Measurements from ENCODE around the gene ZFP1.

Gene ZFP1

DNA sequence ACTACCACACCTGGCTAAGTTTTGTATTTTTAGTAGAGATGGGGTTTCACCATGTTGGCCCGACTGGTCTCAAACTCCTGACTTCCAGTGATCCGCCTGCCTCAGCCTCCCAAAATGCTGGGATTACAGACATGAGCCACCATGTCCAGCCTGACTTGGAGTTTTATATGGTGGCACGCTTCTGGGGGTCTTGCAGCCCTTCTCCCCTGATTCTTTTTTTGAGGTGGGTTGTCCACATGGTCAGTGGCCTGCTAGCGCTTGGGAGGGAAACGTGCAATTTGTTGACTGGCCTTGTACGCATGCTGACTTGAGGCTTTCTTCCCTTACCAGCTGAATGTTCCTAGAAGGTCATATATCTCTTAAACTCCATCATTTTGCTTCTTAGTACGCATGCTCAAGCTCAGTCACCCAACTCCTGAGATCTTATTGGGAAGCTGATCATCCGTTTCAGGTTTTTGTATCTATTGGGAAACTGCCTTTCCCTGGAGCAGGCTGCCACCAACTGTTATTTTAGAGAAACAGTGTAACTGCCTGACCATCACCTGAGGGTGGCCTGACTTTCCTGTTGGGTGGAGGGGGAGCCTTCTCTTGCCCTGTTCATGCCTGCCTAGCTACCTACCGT lies 18.1 kb upstream of the ZFP1 start:
- TF ChIP-seq, protein P1, sequence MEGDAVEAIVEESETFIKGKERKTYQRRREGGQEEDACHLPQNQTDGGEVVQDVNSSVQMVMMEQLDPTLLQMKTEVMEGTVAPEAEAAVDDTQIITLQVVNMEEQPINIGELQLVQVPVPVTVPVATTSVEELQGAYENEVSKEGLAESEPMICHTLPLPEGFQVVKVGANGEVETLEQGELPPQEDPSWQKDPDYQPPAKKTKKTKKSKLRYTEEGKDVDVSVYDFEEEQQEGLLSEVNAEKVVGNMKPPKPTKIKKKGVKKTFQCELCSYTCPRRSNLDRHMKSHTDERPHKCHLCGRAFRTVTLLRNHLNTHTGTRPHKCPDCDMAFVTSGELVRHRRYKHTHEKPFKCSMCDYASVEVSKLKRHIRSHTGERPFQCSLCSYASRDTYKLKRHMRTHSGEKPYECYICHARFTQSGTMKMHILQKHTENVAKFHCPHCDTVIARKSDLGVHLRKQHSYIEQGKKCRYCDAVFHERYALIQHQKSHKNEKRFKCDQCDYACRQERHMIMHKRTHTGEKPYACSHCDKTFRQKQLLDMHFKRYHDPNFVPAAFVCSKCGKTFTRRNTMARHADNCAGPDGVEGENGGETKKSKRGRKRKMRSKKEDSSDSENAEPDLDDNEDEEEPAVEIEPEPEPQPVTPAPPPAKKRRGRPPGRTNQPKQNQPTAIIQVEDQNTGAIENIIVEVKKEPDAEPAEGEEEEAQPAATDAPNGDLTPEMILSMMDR (IDR thresholded peaks at IDR 0.05; ENCODE audit: low read depth, low read length, missing control alignments): no peak
- no peak for DNase-seq (ENCODE audit: low read depth)
- no peak overlapping the region for H3K4me3 ChIP-seq (ENCODE audit: low read depth, low read length)
- in situ Hi-C loops (cut with HindIII; ENCODE audit: low sequenced_read_pairs): no loop called here

DNA sequence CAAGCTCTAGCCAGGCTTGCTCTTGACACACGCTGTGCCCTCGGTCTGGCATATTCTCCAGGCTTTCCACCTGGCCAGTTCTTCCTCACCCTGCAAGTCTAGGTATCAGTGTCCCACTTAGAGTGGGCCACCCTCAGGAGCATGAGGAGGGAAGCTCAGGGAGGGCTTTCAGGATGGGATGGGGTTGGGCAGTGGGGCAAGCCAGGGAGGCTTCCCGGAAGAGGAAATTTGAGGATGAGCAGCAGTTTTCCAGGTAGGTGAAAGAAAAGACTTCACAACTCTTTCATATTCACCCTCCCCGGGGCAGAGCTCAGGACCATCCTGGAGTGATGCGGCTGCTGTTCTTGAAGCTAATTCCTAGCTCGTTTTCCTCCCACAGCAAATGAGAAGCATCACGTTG lies 17.2 kb upstream of the ZFP1 start:
- no peak for DNase-seq (ENCODE audit: low read depth)
- in situ Hi-C loops (cut with HindIII; ENCODE audit: low sequenced_read_pairs): no loop called here
- TF ChIP-seq, protein P1 (IDR thresholded peaks at IDR 0.05; ENCODE audit: low read depth, low read length, missing control alignments): no peak
- H3K4me3 ChIP-seq (ENCODE audit: low read depth, low read length): no peak overlapping the region

DNA sequence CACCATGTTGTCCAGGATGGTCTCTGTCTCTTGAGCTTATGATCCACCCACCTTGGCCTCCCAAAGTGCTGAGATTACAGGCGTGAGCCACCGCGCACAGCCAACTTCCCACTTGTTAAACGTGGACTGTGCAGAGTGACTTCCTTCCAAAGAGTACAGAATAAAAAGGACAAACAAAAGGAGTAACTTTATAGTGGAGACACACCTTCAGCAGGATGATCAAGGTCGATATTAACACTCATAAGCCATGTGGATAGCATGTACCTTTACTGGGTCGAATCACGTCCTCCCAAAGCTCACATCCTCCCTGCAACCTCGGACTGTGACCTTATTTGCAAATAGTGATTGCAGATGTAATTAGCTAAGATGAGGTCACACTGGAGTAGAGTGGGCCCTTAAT lies 10.1 kb upstream of the ZFP1 start:
- no peak overlapping the region for H3K4me3 ChIP-seq (ENCODE audit: low read depth, low read length)
- DNase-seq (ENCODE audit: low read depth): no peak
- in situ Hi-C loops (cut with HindIII; ENCODE audit: low sequenced_read_pairs): no loop called here
- TF ChIP-seq, protein P1 (IDR thresholded peaks at IDR 0.05; ENCODE audit: low read depth, low read length, missing control alignments): no peak

DNA sequence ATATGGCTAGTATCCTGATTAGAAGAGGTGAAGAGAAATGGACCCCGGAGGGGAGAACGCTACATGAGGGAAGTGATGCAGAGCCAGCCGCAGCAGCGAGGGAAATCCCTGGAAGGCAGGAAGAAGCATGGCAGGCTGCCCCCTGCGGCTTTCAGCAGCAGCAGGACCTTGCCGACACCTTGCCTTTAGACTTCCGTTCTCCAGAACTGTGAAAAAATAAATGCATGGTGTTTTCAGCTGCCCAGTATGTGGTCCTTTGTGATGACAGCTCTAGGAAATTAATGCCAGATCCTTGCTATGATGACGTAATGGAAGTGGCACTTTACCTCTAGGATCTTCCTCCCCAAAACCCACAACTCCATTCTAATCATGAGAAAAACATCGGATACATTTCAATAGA lies 9.7 kb upstream of the ZFP1 start:
- H3K4me3 ChIP-seq (ENCODE audit: low read depth, low read length): no peak overlapping the region
- in situ Hi-C loops (cut with HindIII; ENCODE audit: low sequenced_read_pairs): no loop called here
- TF ChIP-seq, protein P1 (IDR thresholded peaks at IDR 0.05; ENCODE audit: low read depth, low read length, missing control alignments): no peak
- peak; percentile 2 for DNase-seq (ENCODE audit: low read depth)

DNA sequence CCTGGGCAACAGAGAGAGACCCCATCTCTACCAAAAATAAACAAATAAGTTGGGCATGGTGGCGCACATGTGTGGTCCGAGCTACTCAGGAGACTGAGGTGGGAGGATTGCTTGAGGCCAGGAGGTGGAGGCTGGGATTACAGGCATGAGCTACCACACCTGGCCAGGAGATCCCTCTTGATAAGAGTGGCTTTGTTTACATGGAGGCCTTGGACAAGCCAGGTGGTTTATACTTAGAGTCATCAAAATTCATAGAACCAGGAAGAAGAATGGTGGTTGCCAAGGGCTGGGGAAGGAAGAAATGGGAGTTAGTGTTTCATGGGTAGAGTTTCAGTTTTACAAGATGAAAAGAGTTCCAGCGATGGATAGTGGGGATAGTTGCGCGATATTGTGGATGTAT lies 8.8 kb upstream of the ZFP1 start:
- H3K4me3 ChIP-seq (ENCODE audit: low read depth, low read length): no peak overlapping the region
- in situ Hi-C loops (cut with HindIII; ENCODE audit: low sequenced_read_pairs): no loop called here
- TF ChIP-seq, protein P1 (IDR thresholded peaks at IDR 0.05; ENCODE audit: low read depth, low read length, missing control alignments): no peak
- no peak for DNase-seq (ENCODE audit: low read depth)

DNA sequence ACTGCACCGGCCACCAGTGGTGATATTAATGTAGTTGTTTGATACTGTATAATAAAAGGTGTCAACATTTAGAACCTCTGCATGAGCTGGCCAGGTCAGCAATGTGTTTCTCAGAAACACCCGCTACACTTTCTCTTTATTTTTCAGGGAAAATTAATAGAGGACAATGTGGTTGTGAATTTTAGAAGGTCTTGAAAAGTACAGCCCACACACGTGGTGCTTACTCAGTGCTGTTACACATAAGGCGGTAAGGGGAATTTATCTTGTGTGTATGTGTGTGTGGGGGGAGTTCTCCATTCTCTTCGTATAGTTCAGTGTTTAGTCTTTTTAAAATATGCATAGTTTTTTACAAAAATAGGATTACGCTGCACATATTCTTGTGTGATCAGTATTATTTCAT lies 4.4 kb upstream of the ZFP1 start:
- in situ Hi-C loops (cut with HindIII; ENCODE audit: low sequenced_read_pairs): no loop called here
- TF ChIP-seq, protein P1 (IDR thresholded peaks at IDR 0.05; ENCODE audit: low read depth, low read length, missing control alignments): no peak
- no peak for DNase-seq (ENCODE audit: low read depth)
- H3K4me3 ChIP-seq (ENCODE audit: low read depth, low read length): no peak overlapping the region

DNA sequence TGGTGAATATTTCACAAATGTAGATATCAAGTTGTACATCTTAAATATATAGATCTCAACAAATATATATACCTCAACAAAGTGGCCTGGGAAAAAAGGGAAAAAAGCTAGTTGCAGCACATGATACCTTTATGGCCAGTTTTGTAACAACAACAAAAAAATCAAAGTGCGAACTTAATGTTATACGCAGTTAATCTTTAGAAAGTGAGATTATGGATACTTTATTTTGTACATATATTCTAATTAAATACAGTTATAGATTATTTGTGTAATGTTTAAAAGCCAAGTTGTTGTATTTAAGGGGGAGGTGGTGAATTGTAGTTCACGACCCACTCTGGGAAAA lies 385 bp upstream of the ZFP1 start:
- TF ChIP-seq, protein P1 (IDR thresholded peaks at IDR 0.05; ENCODE audit: low read depth, low read length, missing control alignments): no peak
- H3K4me3 ChIP-seq (ENCODE audit: low read depth, low read length): peak overlapping the region; percentile 97
- no peak for DNase-seq (ENCODE audit: low read depth)
- in situ Hi-C loops (cut with HindIII; ENCODE audit: low sequenced_read_pairs): no loop called here

Measured in astrocyte of the cerebellum (primary cell).